ENCODE results near the gene RIPPLY3. TPM values are rescaled to one million over a fixed set of nuclear protein-coding genes. Genes with fewer than 3 reads are reported as not detected.
A peak's percentile ranks its signal among the peaks of the same experiment; 100 is the strongest.

Gene RIPPLY3
- total and polyA plus RNA-seq, 2 experiments from 2014 or later, result 2.5 to 2.8 TPM

DNA sequence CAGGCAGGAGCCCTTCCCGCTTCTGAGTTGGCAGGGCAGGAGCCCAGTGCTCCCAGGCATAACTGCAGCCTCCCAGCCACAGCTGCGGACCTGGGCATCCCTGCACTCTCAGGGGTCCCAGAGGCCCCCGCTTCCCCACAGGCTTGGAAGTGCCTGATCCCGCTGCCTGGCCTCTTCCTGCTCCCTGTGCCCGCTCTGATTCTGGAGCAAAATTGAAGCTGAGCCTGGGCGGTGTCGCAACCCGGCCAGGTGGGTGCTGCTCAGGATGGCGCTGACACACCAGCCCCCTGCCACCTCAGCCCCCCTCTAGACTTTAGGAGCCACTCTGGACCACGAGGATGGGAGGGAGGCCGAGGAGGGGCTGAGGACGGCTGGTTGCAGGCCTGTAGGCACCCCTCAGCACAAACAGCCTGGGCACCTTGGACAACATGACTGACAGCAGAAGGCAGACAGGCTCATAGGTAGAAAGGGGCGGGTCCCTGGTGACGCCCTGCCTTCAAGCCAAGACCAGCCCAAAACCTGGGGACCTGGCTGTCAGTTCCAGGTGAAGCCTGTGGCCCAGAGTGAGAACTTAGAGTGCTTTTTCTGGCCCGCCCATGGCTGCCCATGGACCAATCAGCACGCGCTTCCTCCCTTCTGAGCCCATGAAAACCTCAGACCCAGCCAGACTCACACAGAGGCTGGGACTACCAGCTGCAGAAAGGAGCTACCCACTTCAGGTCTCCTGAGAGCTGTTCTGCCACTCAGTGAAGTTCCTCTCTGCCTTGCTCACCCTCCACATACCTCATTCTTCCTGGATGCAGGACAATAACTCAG lies 47.3 kb upstream of the RIPPLY3 start:
- Histone ChIP-seq H2AFZ (no peak overlapping the region), H3K4me3 (no peak overlapping the region), H3F3A (replicated peaks; ENCODE audit: low read depth) (no peaks in the 10 kb centered on the region), H3K9me2 (ENCODE audit: insufficient read depth) (no peaks in the 10 kb centered on the region), H3K27ac (ENCODE audit: low read depth) (no peak overlapping the region), H4K20me1 (replicated peaks; ENCODE audit: insufficient read depth) (no peaks in the 10 kb centered on the region), H3K36me3 (ENCODE audit: insufficient read depth) (no peaks in the 10 kb centered on the region), H3K4me1 (ENCODE audit: insufficient read depth) (no peaks in the 10 kb centered on the region), H3K79me2 (replicated peaks; ENCODE audit: insufficient read depth) (no peaks in the 10 kb centered on the region), H3K4me2 (no peak overlapping the region), H3K27me3 (ENCODE audit: insufficient read depth) (no peaks in the 10 kb centered on the region)
- Mint-ChIP-seq H3K9me3 (no peaks in the 10 kb centered on the region; the same call in 2 of the 3 replicates), H3K27me3 (ENCODE audit: insufficient read depth, low read depth, poor library complexity) (peaks cover 9% of the 10 kb centered on the region), H3K27ac (no peak overlapping the region), H3K36me3 (ENCODE audit: low read depth) (peaks cover 16% of the 10 kb centered on the region), H3K4me1 (peaks cover 4% of the 10 kb centered on the region; the same call in 2 of the 3 replicates), H3K4me3 (no peak overlapping the region)
- DNase-seq (ENCODE audit: low spot score) (peak; percentile 14), ATAC-seq (peak; percentile 76)
- no peak for TF ChIP-seq ZNF114 (CRISPR knock-in tag; IDR thresholded peaks at IDR 0.05)
- no peak for TF ChIP-seq EZH2phosphoT487 (IDR thresholded peaks at IDR 0.05; ENCODE audit: unreplicated experiment)
- no peak for TF ChIP-seq JUNB (IDR thresholded peaks at IDR 0.05; ENCODE audit: unreplicated experiment)
- no peak for TF ChIP-seq ETS1 (IDR thresholded peaks at IDR 0.05)
- TF ChIP-seq EZH2 (IDR thresholded peaks at IDR 0.05; ENCODE audit: low read depth, unreplicated experiment), result no peak

DNA sequence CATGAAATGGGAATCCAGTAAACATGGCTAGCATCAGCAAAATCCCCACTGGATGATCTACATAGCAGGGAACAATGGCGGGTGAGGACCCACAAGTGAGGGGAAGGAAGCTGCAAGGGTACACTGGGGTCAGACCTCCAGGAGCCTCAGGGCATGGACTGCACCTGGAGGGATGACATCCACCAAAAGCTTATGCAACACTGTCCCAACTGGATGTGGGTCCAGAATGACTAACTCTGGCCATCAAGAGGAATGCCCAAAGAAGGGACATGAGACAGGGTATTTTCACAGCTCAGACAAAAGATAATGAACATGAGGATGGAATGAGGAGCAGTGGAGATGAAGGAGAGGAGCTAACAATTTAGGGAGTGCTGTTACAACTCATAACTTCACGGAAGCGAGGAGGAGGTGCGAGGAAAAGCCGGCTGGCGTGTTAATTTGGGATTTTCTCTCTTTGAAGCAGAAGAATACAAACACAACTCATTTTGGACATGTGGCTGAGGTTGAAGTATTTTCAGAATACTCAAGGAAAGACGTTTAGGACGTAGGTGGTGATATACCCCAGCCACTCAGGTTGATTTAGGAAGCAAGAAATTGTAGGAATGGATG lies 45.7 kb upstream of the RIPPLY3 start:
- Mint-ChIP-seq H3K36me3 (ENCODE audit: low read depth) (peaks cover 16% of the 10 kb centered on the region), H3K9me3 (no peaks in the 10 kb centered on the region; the same call in 2 of the 3 replicates), H3K27me3 (ENCODE audit: insufficient read depth, low read depth, poor library complexity) (peaks cover 14% of the 10 kb centered on the region), H3K27ac (no peak overlapping the region), H3K4me3 (no peak overlapping the region), H3K4me1 (peaks cover 17% of the 10 kb centered on the region)
- Histone ChIP-seq H3K27me3 (ENCODE audit: insufficient read depth) (no peaks in the 10 kb centered on the region), H3K4me3 (no peak overlapping the region), H2AFZ (no peak overlapping the region), H3K4me1 (ENCODE audit: insufficient read depth) (no peaks in the 10 kb centered on the region), H3F3A (replicated peaks; ENCODE audit: low read depth) (no peaks in the 10 kb centered on the region), H3K4me2 (no peak overlapping the region), H3K36me3 (ENCODE audit: insufficient read depth) (no peaks in the 10 kb centered on the region), H4K20me1 (replicated peaks; ENCODE audit: insufficient read depth) (no peaks in the 10 kb centered on the region), H3K27ac (ENCODE audit: low read depth) (no peak overlapping the region), H3K9me2 (ENCODE audit: insufficient read depth) (no peaks in the 10 kb centered on the region), H3K79me2 (replicated peaks; ENCODE audit: insufficient read depth) (no peaks in the 10 kb centered on the region)
- DNase-seq (ENCODE audit: low spot score), result no peak
- ATAC-seq, result no peak
- TF ChIP-seq, protein P1, sequence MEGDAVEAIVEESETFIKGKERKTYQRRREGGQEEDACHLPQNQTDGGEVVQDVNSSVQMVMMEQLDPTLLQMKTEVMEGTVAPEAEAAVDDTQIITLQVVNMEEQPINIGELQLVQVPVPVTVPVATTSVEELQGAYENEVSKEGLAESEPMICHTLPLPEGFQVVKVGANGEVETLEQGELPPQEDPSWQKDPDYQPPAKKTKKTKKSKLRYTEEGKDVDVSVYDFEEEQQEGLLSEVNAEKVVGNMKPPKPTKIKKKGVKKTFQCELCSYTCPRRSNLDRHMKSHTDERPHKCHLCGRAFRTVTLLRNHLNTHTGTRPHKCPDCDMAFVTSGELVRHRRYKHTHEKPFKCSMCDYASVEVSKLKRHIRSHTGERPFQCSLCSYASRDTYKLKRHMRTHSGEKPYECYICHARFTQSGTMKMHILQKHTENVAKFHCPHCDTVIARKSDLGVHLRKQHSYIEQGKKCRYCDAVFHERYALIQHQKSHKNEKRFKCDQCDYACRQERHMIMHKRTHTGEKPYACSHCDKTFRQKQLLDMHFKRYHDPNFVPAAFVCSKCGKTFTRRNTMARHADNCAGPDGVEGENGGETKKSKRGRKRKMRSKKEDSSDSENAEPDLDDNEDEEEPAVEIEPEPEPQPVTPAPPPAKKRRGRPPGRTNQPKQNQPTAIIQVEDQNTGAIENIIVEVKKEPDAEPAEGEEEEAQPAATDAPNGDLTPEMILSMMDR (conservative IDR thresholded peaks at IDR 0.05; ENCODE audit: low read depth in 2 of 2), result no peak
- TF ChIP-seq STAT1 (IDR thresholded peaks at IDR 0.05; ENCODE audit: unreplicated experiment) (no peak), EZH2 (IDR thresholded peaks at IDR 0.05; ENCODE audit: low read depth, unreplicated experiment) (no peak), JUNB (IDR thresholded peaks at IDR 0.05; ENCODE audit: unreplicated experiment) (no peak), CREB1 (CRISPR knock-in tag; IDR thresholded peaks at IDR 0.05; ENCODE audit: low read depth) (no peak), NANOG (IDR thresholded peaks at IDR 0.05; ENCODE audit: borderline replicate concordance) (no peak), ZNF114 (CRISPR knock-in tag; IDR thresholded peaks at IDR 0.05) (no peak), POLR2AphosphoS5 (IDR thresholded peaks at IDR 0.05; ENCODE audit: low read depth) (no peak), ZNF331 (CRISPR knock-in tag; IDR thresholded peaks at IDR 0.05; ENCODE audit: low read depth) (no peak)

Measured in GM23338 (cell line).